ENCODE data around the gene GBE1.
"Not testable (repeated sequence)": the region's sequence is repeated elsewhere in the genome, so short reads cannot be mapped to it uniquely, and the experiment has no call there.

Gene GBE1

GRCh38 chr3:81502236-81502635 lies 259.2 kb downstream of the GBE1 start:
- TF ChIP-seq, protein P1, sequence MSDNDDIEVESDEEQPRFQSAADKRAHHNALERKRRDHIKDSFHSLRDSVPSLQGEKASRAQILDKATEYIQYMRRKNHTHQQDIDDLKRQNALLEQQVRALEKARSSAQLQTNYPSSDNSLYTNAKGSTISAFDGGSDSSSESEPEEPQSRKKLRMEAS (IDR thresholded peaks at IDR 0.05; ENCODE audit: low read depth, low read length): no peak
- TF ChIP-seq, protein P2, sequence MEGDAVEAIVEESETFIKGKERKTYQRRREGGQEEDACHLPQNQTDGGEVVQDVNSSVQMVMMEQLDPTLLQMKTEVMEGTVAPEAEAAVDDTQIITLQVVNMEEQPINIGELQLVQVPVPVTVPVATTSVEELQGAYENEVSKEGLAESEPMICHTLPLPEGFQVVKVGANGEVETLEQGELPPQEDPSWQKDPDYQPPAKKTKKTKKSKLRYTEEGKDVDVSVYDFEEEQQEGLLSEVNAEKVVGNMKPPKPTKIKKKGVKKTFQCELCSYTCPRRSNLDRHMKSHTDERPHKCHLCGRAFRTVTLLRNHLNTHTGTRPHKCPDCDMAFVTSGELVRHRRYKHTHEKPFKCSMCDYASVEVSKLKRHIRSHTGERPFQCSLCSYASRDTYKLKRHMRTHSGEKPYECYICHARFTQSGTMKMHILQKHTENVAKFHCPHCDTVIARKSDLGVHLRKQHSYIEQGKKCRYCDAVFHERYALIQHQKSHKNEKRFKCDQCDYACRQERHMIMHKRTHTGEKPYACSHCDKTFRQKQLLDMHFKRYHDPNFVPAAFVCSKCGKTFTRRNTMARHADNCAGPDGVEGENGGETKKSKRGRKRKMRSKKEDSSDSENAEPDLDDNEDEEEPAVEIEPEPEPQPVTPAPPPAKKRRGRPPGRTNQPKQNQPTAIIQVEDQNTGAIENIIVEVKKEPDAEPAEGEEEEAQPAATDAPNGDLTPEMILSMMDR (IDR thresholded peaks at IDR 0.05; ENCODE audit: low read depth, low read length): no peak
- H3K4me3 ChIP-seq (ENCODE audit: low read depth, low read length): no peak overlapping the region
- DNase-seq (ENCODE audit: low read depth): no peak

- TF ChIP-seq, protein P2 (IDR thresholded peaks at IDR 0.05; ENCODE audit: low read depth, low read length): no peak
- TF ChIP-seq MYC (IDR thresholded peaks at IDR 0.05; ENCODE audit: low read depth, low read length): no peak
- no peak for TF ChIP-seq POLR2A (IDR thresholded peaks at IDR 0.05; ENCODE audit: extremely low read depth, insufficient read length)
- TF ChIP-seq, protein P1 (IDR thresholded peaks at IDR 0.05; ENCODE audit: low read depth, low read length): no peak
- H3K4me3 ChIP-seq (ENCODE audit: low read depth, low read length): no peak overlapping the region
These were observed 261.4 kb downstream of the GBE1 start for GRCh38 chr3:81500039-81500438.

DNA sequence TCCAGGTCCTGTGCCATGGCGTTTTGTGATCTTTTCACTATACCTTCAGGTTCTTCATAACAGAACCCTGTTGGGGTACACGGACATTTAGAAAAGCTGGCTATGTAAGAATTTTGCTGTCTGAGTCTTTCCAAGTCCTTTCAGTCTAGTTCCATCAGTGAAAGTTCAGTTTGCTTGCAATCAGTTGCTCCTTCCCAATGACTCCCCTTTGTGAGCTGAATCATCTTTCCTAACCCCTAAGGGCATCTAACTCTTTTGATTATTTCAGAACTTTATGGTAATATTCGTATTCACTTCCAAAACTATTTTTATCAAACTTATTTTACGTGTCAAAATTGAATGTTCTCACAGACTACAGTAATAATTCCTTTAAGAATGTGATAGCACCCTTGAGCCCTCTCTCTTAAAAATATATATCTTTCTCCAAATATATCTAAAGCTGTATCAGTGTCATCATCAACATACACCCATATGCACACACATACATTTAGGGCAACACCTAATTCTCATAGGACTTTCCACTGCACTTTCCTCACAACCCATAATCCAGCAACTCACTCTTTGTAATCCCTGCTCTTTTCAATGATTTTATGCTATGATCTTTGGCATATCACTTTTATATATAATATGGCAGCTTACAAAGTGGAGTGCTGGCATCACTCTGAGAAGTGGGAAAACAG lies 263.7 kb downstream of the GBE1 start:
- no peak overlapping the region for H3K4me3 ChIP-seq (ENCODE audit: low read depth, low read length)
- TF ChIP-seq, protein P1 (IDR thresholded peaks at IDR 0.05; ENCODE audit: low read depth, low read length): no peak
- TF ChIP-seq, protein P2 (IDR thresholded peaks at IDR 0.05; ENCODE audit: low read depth, low read length): no peak
- TF ChIP-seq MYC (IDR thresholded peaks at IDR 0.05; ENCODE audit: low read depth, low read length): no peak
- TF ChIP-seq POLR2A (IDR thresholded peaks at IDR 0.05; ENCODE audit: extremely low read depth, insufficient read length): no peak
- DNase-seq (ENCODE audit: low read depth): no peak

More at GRCh38 chr3:81500039-81500438, 261.4 kb downstream of the GBE1 start:
- DNase-seq (ENCODE audit: low read depth): no peak

DNA sequence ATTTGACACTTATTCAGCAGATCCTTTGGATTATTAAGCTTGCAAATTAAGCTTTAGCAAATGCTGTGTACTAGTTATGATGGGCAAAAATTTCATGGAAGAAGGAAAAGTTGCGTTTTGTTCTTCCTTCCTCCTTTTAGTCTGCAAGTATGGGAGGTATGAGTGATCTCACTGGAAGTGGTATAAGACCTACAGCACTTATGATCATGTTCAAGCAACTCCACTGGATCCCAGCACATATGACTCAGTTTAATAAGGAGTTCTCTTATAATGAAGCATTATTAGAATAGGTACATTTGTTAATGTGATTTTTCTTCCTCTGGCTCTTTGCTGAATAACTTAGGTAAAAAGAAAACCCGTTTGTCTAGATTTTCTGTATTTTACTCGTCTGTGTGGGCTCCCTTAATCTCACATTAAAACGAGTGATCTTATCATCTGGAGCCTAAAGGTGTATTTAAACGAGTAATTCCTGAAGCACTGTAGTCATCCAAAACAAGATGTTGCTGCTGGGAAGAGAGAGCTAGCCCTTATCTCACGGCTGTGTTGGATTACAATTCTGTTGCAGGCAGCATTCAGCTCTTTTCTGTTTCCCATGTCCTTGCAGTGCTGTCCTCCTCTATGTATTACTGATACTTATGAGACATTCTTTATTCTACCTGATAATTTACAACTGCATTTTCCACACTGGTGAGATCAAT lies 264.9 kb downstream of the GBE1 start:
- no peak for DNase-seq (ENCODE audit: low read depth)
- no peak overlapping the region for H3K4me3 ChIP-seq (ENCODE audit: low read depth, low read length)
- TF ChIP-seq, protein P2 (IDR thresholded peaks at IDR 0.05; ENCODE audit: low read depth, low read length): no peak
- TF ChIP-seq, protein P1 (IDR thresholded peaks at IDR 0.05; ENCODE audit: low read depth, low read length): no peak
- no peak for TF ChIP-seq POLR2A (IDR thresholded peaks at IDR 0.05; ENCODE audit: extremely low read depth, insufficient read length)
- no peak for TF ChIP-seq MYC (IDR thresholded peaks at IDR 0.05; ENCODE audit: low read depth, low read length)

DNA sequence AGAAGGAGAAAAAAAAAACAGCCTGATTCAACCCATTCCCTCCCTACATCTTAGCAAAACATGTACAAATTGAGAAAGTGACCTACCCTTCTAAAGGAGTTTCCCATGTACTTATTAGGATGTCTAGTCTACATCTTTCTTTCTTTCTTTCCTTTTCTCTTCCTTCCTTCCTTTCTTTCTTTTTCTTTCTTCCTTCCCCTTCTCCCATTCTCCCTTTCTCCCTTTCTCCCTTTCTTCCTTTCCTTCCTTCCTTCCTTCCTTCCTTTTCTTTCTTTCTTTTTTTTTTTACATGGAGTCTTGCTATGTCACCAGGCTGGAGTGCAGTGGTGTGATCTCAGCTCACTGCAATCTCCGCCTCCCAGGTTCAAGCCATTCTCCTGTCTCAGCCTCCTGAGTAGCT lies 269.0 kb downstream of the GBE1 start:
- not testable (repeated sequence) for DNase-seq (ENCODE audit: low read depth); H3K4me3 ChIP-seq (ENCODE audit: low read depth, low read length)

GRCh38 chr3:81492040-81492439 lies 269.4 kb downstream of the GBE1 start:
- TF ChIP-seq, protein P2 (IDR thresholded peaks at IDR 0.05; ENCODE audit: low read depth, low read length): no peak
- TF ChIP-seq, protein P1 (IDR thresholded peaks at IDR 0.05; ENCODE audit: low read depth, low read length): no peak
- no peak for TF ChIP-seq POLR2A (IDR thresholded peaks at IDR 0.05; ENCODE audit: extremely low read depth, insufficient read length)
- TF ChIP-seq MYC (IDR thresholded peaks at IDR 0.05; ENCODE audit: low read depth, low read length): no peak
- no peak overlapping the region for H3K4me3 ChIP-seq (ENCODE audit: low read depth, low read length)
- no peak for DNase-seq (ENCODE audit: low read depth)

Measured in NB4 (cell line).